GM23248 (cell line): ENCODE measurements around the gene MAGEA2B. TPM values are rescaled to one million over a fixed set of nuclear protein-coding genes. Genes with fewer than 3 reads are reported as not detected.
"Not testable (repeated sequence)": the region's sequence is repeated elsewhere in the genome, so short reads cannot be mapped to it uniquely, and the experiment has no call there.

Source experiments
- DNase-seq: peaks from one replicate; pipeline ENCODE4 v3.0.0-alpha.2; 2015
- H2AFZ ChIP-seq: fragments of 200-600 bp; sonication (generic); 2 replicates; pipeline ENCODE4 v1.6.1; 2016; ENCODE audit warnings: antibody characterized with exemption
- H3F3A ChIP-seq: fragments of 200-600 bp; sonication (generic); 2 replicates; pipeline ENCODE4 v1.6.1; 2016; ENCODE audit warnings: mild to moderate bottlenecking, antibody characterized with exemption, mixed run types; ENCODE audit not compliant: insufficient read depth
- H3K27ac ChIP-seq: fragments of 200-600 bp; sonication (generic); 2 replicates; pipeline ENCODE4 v1.5.1; 2016; ENCODE audit warnings: mild to moderate bottlenecking
- H3K27me3 ChIP-seq: fragments of 200-600 bp; sonication (generic); replicated peaks from 2 replicates; pipeline ENCODE4 v1.6.1; 2016; ENCODE audit warnings: mild to moderate bottlenecking; ENCODE audit not compliant: insufficient read depth
- H3K36me3 ChIP-seq: fragments of 200-600 bp; sonication (generic); 2 replicates; pipeline ENCODE4 v1.6.1; 2016; ENCODE audit warnings: low read depth, mild to moderate bottlenecking
- H3K4me1 ChIP-seq: fragments of 200-600 bp; sonication (generic); 2 replicates; pipeline ENCODE4 v1.6.1; 2016; ENCODE audit warnings: mild to moderate bottlenecking; ENCODE audit not compliant: insufficient read depth
- H3K4me2 ChIP-seq: fragments of 200-600 bp; sonication (generic); one replicate; pipeline ENCODE4 v1.6.1; 2016; ENCODE audit warnings: mild to moderate bottlenecking; ENCODE audit not compliant: unreplicated experiment
- H3K4me3 ChIP-seq: fragments of 200-600 bp; sonication (generic); 2 replicates; pipeline ENCODE4 v1.5.1; 2016; ENCODE audit warnings: mild to moderate bottlenecking
- H3K79me2 ChIP-seq: fragments of 200-600 bp; sonication (generic); 2 replicates; pipeline ENCODE4 v1.6.1; 2016; ENCODE audit warnings: mild to moderate bottlenecking; ENCODE audit not compliant: insufficient read depth
- H3K9ac ChIP-seq: fragments of 200-600 bp; sonication (generic); 2 replicates; pipeline ENCODE4 v1.6.1; 2016; ENCODE audit warnings: mild to moderate bottlenecking
- H3K9me2 ChIP-seq: fragments of 200-600 bp; sonication (generic); 2 replicates; pipeline ENCODE4 v1.6.1; 2016; ENCODE audit warnings: mixed run types, mild to moderate bottlenecking, moderate library complexity; ENCODE audit not compliant: insufficient read depth
- H3K9me3 ChIP-seq: fragments of 200-600 bp; sonication (generic); one replicate; pipeline ENCODE4 v1.6.1; 2017; ENCODE audit warnings: low read depth
- H4K20me1 ChIP-seq: fragments of 200-600 bp; sonication (generic); 2 replicates; pipeline ENCODE4 v1.6.0; 2016; ENCODE audit not compliant: insufficient read depth
- EZH2 ChIP-seq: fragments of 200-600 bp; sonication (generic); IDR thresholded peaks from 2 replicates; pipeline ENCODE4 v1.6.1; 2018; ENCODE audit warnings: antibody characterized with exemption, mild to moderate bottlenecking; ENCODE audit not compliant: insufficient read depth, poor library complexity, severe bottlenecking
- EZH2phosphoT487 ChIP-seq: fragments of 200-600 bp; sonication (generic); IDR thresholded peaks from 2 replicates; pipeline ENCODE4 v1.6.1; 2018; ENCODE audit warnings: antibody characterized with exemption, moderate library complexity, mild to moderate bottlenecking, low read depth; ENCODE audit not compliant: insufficient read depth
- WGBS, 2 experiments: methylation state at CpG; one replicate each; pipeline ENCODE4 v1.1.6; 2015 to 2017; ENCODE audit warnings: low lambda C conversion rate in 2 of 2, low coverage in 1 of 2; ENCODE audit errors: missing lambda C conversion rate in 2 of 2; 5-methylcytosine and 5-hydroxymethylcytosine counted together
- in situ Hi-C: fragments of 300-500 bp; cut with MboI; formaldehyde crosslinking; loops from 2 replicates; pipeline ENCODE4 v1.15.0; 2020
- polyA plus RNA-seq: library from polyadenylated mRNA; unstranded; fragments of >200 nt; fragmentation: Nextera tagmentation; extraction: Ambion mirVana; gene quantifications from 2 replicates; pipeline ENCODE4 v1.2.1, GENCODE V29; 2016
- total RNA-seq: library from RNA; depleted of rRNA; stranded (reverse); fragments of >200 nt; shearing (Covaris generic); gene quantifications from 2 replicates; pipeline ENCODE4 v1.2.3, GENCODE V29; 2014

The MAGEA2B gene
- total and polyA plus RNA-seq, 2 experiments from 2014 or later = not detected

DNA sequence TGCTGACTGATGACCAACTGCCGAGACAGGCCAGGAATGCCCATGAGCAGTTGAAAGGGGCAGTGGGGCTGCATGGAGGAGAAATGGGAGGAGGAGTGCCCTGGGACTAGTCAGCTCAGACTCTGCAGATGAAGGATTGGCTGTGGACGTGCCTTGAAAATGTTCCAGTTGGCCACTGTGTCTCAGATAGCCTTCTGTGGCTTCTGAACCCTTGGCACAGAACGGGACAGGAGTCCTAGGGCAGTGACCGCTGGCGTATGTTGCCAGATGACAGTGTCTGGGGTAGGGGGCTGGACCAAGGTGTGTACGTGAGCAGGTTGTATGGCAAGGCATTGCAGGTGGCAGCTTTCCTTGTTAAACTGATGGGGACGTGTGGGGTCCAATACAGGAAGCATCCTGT lies 7.9 kb upstream of the MAGEA2B start:
- H3K27me3 ChIP-seq, H3K9me2 ChIP-seq, H3K9me3 ChIP-seq, H3K79me2 ChIP-seq, H3K4me3 ChIP-seq, H3K4me1 ChIP-seq, H4K20me1 ChIP-seq, in situ Hi-C loops, H3F3A ChIP-seq, H2AFZ ChIP-seq, H3K27ac ChIP-seq, H3K9ac ChIP-seq, DNase-seq, H3K36me3 ChIP-seq, H3K4me2 ChIP-seq: not testable (repeated sequence)
- 0 to 8% methylated on average over 1 to 2 of the region's 7 CpGs for WGBS, 2 experiments

DNA sequence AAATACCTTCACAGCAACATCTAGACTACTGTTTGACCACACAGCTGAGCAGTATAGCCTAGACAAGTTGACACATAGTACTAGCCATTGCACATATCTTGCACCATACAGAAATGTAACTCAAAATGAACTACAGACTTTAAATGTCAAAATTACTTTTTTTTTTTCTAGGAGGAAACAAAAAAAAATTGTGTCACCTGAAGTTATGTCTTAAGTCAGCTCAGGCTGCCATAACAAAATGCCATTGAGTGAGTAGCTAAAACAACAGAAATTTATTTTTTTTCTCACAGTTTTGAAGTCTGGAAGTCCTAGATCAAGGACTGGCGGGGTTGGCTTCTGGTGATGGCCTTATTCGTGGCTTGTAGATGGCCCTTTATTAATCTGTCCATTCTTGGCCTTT lies 5.3 kb upstream of the MAGEA2B start, which contains the start of gene CSAG2:
CSAG2 (minus strand) TSS at position 101 of the 400 bp plus-strand sequence. CDS start 161 bp downstream, outside the sequence.
- H3K4me2 ChIP-seq, DNase-seq, H3K4me3 ChIP-seq, in situ Hi-C loops, H3K79me2 ChIP-seq, H3K27me3 ChIP-seq, H4K20me1 ChIP-seq, H3K27ac ChIP-seq, H2AFZ ChIP-seq, H3K4me1 ChIP-seq, H3K36me3 ChIP-seq, H3F3A ChIP-seq, H3K9me2 ChIP-seq, H3K9ac ChIP-seq, H3K9me3 ChIP-seq: not testable (repeated sequence)
- WGBS, 2 experiments = no CpG with 5 or more reads among the region's 2 CpGs

DNA sequence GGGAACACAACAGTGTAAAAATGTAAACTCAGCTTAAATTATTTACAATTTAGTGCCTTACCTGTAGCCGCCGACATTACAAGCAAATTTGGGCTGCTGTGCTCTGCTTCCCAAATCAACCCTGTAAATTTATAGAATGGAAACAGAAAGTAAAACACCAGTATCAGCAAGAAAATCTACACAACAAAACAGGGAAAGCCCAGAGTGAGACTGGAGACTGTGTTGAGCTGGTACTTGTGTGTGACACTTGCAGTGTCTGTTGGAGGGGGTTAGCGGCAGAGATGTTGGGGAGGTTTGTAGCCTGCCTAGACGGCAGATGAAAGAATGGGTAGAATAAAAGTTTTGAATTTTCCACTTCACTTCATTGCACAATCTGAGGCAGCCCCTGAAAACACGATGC lies 1.2 kb upstream of the MAGEA2B start:
- H3K9me3 ChIP-seq, H3K36me3 ChIP-seq, H3K4me1 ChIP-seq, H3K9me2 ChIP-seq, H2AFZ ChIP-seq, H4K20me1 ChIP-seq, H3K9ac ChIP-seq, in situ Hi-C loops, DNase-seq, H3K79me2 ChIP-seq, H3K4me3 ChIP-seq, H3F3A ChIP-seq, H3K4me2 ChIP-seq, H3K27me3 ChIP-seq, H3K27ac ChIP-seq: not testable (repeated sequence)
- no CpG with 5 or more reads among the region's 5 CpGs for WGBS, 2 experiments

DNA sequence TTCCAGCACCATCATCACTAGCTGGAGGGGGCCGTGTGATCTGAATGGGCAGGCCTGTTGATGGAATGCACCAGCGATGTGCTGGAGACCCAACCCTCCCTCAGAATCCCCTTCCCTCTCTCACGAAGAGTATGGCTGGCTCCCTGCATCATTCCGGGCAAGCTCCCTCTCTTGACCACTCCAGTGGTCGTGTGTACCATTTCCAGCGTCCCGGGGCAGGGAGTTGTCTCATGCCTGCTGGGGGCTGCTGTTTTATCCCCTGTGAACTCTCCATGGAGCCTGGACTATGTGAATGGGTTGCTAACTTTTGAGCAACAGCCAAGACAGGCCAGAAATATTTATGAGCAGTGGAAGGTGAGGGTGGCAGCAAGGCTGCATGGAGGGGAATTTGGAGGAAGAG lies 11.0 kb downstream of the MAGEA2B start:
- H3K27ac ChIP-seq = no peak overlapping the region
- 13 to 14% methylated on average over 5 to 7 of the region's 7 CpGs for WGBS, 2 experiments
- no peak overlapping the region for H3K4me3 ChIP-seq
- no peaks in the 10 kb centered on the region for H3K27me3 ChIP-seq
- H3K79me2 ChIP-seq = no peaks in the 10 kb centered on the region
- no peaks in the 10 kb centered on the region for H4K20me1 ChIP-seq
- no peaks in the 10 kb centered on the region for H3K9me3 ChIP-seq
- H3F3A ChIP-seq = no peaks in the 10 kb centered on the region
- H2AFZ ChIP-seq = no peak overlapping the region
- H3K9ac ChIP-seq = no peak overlapping the region
- in situ Hi-C loops = no loop called here
- TF ChIP-seq EZH2 (no peak), EZH2phosphoT487 (no peak)
- no peaks in the 10 kb centered on the region for H3K9me2 ChIP-seq
- H3K4me2 ChIP-seq = no peak overlapping the region
- no peaks in the 10 kb centered on the region for H3K36me3 ChIP-seq
- H3K4me1 ChIP-seq = no peaks in the 10 kb centered on the region
- no peak for DNase-seq

DNA sequence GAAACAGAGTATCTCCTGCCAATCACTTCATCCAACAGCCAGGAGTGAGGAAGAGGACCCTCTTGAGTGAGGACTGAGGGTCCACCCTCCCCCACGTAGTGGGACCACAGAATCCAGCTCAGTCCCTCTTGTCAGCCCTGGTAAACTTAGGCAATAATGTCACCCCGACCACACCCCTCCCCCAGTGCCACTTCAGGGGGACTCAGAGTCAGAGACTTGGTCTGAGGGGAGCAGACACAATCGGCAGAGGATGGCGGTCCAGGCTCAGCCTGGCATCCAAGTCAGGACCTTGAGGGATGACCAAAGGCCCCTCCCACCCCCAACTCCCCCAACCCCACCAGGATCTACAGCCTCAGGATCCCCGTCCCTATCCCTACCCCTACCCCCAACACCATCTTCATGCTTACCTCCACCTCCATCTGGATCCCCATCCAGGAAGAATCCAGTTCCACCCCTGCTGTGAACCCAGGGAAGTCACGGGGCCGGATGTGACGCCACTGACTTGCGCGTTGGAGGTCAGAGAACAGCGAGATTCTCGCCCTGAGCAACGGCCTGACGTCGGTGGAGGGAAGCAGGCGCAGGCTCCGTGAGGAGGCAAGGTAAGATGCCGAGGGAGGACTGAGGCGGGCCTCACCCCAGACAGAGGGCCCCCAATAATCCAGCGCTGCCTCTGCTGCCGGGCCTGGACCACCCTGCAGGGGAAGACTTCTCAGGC lies 19.0 kb downstream of the MAGEA2B start, which contains the start of the genes CSAG1 and MAGEA12:
CSAG1 (minus strand) TSS at position 461 of the 715 bp plus-strand sequence. CDS start 1,261 bp downstream, outside the sequence.
MAGEA12 (plus strand) TSS at position 497 of the 715 bp plus-strand sequence. CDS start 2,405 bp downstream, outside the sequence.
- no peaks in the 10 kb centered on the region for H3K27me3 ChIP-seq

DNA sequence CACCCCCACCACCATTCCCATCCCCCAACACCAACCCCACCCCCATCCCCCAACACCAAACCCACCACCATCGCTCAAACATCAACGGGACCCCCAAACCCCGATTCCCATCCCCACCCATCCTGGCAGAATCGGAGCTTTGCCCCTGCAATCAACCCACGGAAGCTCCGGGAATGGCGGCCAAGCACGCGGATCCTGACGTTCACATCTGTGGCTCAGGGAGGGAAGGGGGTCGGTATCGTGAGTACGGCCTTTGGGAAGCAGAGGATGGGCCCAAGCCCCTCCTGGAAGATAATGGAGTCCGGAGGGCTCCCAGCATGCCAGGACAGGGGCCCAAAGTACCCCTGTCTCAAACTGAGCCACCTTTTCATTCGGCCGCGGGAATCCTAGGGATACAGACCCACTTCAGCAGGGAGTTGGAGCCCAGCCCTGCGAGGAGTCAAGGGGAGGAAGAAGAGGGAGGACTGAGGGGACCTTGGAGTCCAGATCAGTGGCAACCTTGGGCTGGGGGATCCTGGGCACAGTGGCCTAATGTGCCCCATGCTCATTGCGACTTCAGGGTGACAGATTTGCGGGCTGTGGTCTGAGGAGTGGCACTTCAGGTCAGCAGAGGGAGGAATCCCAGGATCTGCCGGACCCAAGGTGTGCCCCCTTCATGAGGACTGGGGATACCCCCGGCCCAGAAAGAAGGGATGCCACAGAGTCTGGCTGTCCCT lies 19.9 kb downstream of the MAGEA2B start:
- H3K27ac ChIP-seq, H4K20me1 ChIP-seq, H3K4me1 ChIP-seq, H3F3A ChIP-seq, H3K36me3 ChIP-seq, H3K9ac ChIP-seq, H3K4me2 ChIP-seq, H2AFZ ChIP-seq, in situ Hi-C loops, H3K9me2 ChIP-seq, H3K79me2 ChIP-seq, H3K27me3 ChIP-seq, H3K9me3 ChIP-seq, DNase-seq, H3K4me3 ChIP-seq: not testable (repeated sequence)
- WGBS, 2 experiments = 72 to 76% methylated on average over 12 to 19 of the region's 22 CpGs

More for the DNA sequence above, 19.0 kb downstream of the MAGEA2B start, which contains the start of the genes CSAG1 and MAGEA12:
- Histone ChIP-seq H3K9ac (no peak within 1 kb of the TSS), H3K4me3 (no peak within 1 kb of the TSS), H3F3A (no peaks in the 10 kb centered on the region), H3K9me3 (no peaks in the 10 kb centered on the region), H3K4me1 (no peaks in the 10 kb centered on the region), H2AFZ (no peak within 1 kb of the TSS), H3K4me2 (no peak within 1 kb of the TSS), H4K20me1 (no peaks in the 10 kb centered on the region), H3K9me2 (no peaks in the 10 kb centered on the region), H3K79me2 (no peaks in the 10 kb centered on the region), H3K36me3 (no peaks in the 10 kb centered on the region), H3K27ac (no peak within 1 kb of the TSS)
- DNase-seq = no peak
- in situ Hi-C loops = no loop called here
- TF ChIP-seq EZH2 = no peak
- TF ChIP-seq EZH2phosphoT487 = no peak
- WGBS, 2 experiments = 8 to 74% methylated on average over 2 to 14 of the region's 21 CpGs
